HG02852 (cell line): Measurements from ENCODE around the gene LGALS7B.
"Not testable (repeated sequence)": the region's sequence is repeated elsewhere in the genome, so short reads cannot be mapped to it uniquely, and the experiment has no call there.

Source experiments
- ATAC-seq: cut with Tn5 transposase; IDR thresholded peaks from one replicate; pipeline ENCODE4 v1.9.1; 2021; ENCODE audit warnings: mild to moderate bottlenecking, moderate library complexity; ENCODE audit not compliant: unreplicated experiment

Gene LGALS7B

GRCh38 chr19:38816131-38816750, 27.2 kb downstream of the LGALS7B start:
- ATAC-seq = no peak

DNA sequence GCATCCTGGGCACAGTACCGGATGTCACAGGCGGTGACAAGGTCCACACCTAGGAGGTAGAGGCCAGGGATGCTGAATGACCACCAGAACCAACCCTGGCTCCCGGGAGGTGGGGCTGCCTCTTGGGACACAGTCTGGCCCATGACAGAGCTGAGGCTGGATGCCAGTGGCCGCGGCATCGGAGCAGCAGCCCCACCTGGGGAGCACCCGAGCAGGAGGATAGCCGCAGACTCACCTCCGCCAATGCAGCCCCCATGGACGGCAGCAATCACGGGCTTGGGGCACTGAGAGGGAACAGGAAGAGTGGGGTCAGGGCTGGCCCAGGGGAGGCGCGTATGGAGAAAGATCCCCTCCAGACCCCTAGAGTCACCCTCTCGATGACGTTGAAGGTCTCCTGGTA, 28.1 kb downstream of the LGALS7B start:
- no peak for ATAC-seq

DNA sequence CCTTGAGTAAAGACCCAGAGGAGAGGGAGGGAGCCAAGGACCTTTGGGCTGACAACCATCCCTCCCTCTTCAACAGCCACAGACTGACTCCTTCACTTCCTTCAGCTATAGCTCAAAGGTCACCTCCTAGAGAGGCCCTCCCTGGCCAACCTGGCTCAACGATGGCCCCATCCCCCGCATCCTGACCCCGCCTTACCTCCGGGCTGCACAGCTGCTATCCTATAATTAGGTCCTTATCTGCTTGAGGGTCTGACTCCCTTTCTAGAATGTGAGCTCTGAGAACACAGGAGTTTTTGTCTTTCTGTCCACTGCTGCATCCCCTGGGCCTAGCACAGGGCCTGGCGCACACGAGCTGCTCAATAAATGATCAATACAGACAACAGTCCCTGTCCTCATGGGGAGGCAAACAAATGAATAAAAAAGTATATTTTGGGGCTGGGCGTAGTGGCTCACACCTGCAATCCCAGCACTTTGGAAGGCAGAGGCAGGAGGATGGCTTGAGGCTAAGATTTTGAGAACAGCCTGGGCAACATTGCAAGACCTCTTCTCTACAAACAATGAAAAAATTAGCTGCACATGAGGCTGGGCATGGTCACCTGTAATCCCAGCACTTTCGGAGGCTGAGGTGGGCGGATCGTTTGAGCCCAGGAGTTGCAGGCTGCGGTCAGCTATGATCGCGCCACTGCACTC, 30.4 kb downstream of the LGALS7B start:
- ATAC-seq = no peak

DNA sequence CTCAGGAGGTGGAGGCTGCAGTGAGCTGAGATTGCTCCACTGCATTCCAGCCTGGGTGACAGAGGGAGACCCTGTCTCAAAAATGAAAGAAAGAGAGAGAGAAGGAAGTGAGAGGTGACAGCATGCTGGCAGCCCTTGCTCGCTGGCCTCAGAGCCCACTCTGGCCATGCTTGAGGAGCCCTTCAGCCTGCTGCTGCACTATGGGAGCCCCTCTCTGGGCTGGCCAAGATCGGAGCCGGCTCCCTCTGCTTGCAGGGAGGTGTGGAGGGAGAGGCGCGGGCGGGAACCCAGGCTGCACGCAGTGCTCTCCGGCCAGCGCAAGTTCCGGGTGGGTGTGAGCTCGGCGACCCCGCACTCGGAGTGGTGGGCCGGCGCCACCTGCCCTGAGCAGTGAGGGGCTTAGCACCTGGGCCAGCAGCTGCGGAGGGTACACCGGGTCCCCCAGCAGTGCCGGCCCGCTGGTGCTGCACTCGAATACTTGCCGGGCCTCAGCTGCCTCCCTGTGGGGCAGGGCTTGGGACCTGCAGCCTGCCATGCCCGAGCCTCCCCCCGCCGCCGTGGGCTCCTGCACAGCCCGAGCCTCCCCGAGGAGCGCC, 32.3 kb downstream of the LGALS7B start:
- ATAC-seq = not testable (repeated sequence)

DNA sequence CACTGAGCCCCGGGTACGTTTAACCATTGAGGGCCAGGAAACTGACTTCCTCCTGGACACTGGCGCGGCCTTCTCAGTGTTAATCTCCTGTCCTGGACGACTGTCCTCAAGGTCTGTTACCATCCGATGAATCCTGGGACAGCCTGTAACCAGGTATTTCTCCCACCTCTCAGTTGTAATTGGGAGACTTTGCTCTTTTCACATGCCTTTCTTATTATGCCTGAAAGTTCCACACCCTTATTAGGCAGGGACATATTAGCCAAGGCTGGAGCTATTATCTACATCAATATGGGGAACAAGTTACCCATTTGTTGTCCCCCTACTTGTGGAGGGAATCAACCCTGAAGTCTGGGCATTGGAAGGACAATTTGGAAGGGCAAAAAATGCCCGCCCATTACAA, 36.9 kb downstream of the LGALS7B start:
- ATAC-seq = not testable (repeated sequence)

- ATAC-seq = no peak
These were observed 38.0 kb downstream of the LGALS7B start for GRCh38 chr19:38826856-38827551.

GRCh38 chr19:38829203-38829602, 40.2 kb downstream of the LGALS7B start:
- not testable (repeated sequence) for ATAC-seq

DNA sequence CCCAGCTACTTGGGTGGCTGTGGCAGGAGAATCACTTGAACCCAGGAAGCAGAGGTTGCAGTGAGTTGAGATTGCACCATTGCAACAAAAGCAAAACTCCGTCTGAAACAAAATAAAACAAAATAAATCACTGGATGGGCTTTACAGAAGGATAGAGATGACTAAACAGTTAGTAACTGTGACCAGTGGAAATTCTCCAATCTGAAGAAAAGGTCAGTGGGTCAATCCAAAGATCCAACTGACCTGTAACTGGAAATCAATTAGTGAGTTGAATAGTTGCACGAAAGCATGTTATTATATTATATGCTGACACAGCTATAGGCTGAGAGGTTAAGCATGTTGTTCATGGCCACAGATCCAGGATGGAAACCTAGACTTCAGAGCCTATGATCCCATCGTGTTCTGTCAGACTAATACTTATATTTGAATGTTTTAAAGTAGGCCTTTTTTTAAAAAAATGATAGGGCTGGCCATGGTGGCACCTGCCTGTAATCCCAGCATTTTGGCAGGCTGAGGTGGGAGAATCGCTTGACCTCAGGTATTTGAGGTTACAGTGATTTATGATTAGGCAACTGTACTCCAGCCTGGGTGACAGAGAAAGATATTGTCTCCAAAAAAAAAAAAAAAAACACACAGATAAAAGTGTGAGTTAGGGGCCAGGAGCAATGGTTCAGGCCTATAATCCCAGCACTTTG, 41.2 kb downstream of the LGALS7B start:
- no peak for ATAC-seq

GRCh38 chr19:38831142-38831605, 42.2 kb downstream of the LGALS7B start:
- ATAC-seq = peak; percentile 39

DNA sequence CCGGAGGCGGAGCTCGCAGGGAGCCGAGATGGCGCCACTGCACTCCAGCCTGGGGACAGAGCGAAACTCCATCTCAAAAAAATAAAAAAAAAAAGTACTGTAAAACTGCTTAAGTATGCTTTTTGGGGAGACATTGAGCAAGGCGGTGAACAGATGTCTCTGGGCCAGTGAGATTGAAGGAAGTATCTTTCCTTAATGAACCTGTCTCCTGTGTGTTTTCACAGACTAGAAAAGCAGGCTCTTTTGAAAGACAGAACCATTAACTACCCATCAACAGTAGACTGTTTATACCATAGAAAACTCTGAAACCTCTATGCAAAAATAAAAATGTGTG, 44.1 kb downstream of the LGALS7B start:
- ATAC-seq = no peak

DNA sequence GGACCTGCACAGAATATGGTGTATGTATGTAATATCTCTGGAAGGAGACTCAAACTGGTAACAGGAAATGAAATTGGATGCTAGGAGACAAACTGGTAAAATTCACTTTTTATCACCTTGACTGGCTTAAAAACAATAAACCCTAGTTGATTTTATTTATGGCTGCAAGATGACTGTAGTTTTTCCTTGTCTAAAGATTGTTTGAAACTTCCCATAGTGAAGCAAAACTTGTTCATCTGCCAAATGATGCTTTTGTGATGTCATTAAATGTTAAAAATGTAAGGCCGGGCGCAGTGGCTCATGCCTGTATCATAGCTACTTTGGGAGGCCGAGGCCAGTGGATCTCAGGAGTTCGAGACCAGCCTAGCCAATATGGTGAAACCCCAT, 45.1 kb downstream of the LGALS7B start:
- no peak for ATAC-seq

GRCh38 chr19:38834590-38834989, 45.6 kb downstream of the LGALS7B start:
- ATAC-seq = no peak

DNA sequence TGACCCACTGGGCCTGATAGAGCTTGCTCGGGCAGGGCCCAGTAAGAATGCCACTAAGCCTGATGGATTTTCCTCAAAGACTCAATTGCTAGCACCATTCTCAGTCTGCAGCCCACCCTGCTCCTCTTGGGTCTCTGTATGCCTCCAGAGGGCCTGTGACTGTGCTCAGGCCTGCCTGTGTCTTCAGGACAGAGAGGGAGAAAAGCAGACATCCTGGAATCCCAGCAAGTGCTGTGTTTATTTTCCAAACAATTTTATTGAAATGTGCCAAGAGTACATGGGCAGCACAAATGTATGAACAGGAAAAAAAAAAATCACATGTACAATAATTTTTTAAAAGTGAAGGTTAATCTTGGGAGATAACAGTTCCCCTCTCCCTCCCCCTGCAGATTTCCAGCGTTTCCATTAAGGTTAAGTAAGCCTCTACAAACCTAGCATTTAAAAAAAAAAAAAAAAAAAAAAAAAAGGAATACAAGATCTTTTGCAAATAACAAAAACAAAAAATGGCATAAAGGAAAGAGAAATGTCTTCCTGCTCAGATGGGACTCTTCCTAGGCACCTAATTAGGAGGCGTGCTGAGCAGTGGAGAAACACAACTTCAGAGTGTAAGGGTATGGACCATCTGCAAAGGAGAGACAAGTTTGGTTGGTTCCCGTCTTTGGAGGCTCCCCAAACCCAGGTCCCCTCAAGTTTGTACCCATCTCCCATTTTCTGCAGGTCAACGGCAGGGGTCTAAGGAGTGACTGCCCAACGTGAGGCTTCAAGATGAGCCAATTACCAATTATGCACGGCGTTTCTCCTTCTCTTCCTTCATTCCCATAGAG, 47.4 kb downstream of the LGALS7B start:
- no peak for ATAC-seq

GRCh38 chr19:38836983-38837626, 48.1 kb downstream of the LGALS7B start:
- no peak for ATAC-seq

DNA sequence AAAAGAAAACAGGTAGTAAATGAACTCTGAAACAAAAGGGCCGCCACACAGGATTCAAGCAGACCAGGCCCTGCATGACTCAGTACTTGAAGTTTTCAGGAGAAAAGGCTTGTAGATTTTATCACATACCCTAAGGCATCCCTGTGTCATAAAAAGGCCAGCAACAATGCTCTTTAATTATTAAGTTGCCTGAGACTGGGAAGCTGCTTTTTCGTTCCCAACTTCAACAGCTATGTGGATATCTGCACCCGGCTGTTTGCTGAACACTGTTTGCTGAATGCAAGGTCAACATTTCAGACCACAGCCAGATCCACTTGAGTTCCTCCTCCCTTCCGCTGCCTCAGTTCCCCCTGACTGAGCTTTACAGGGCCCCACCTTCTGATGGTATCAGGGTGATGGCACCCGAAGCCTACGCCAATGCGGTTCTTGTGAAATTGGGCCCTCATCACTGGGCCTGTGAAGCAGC, 48.7 kb downstream of the LGALS7B start:
- ATAC-seq = no peak

DNA sequence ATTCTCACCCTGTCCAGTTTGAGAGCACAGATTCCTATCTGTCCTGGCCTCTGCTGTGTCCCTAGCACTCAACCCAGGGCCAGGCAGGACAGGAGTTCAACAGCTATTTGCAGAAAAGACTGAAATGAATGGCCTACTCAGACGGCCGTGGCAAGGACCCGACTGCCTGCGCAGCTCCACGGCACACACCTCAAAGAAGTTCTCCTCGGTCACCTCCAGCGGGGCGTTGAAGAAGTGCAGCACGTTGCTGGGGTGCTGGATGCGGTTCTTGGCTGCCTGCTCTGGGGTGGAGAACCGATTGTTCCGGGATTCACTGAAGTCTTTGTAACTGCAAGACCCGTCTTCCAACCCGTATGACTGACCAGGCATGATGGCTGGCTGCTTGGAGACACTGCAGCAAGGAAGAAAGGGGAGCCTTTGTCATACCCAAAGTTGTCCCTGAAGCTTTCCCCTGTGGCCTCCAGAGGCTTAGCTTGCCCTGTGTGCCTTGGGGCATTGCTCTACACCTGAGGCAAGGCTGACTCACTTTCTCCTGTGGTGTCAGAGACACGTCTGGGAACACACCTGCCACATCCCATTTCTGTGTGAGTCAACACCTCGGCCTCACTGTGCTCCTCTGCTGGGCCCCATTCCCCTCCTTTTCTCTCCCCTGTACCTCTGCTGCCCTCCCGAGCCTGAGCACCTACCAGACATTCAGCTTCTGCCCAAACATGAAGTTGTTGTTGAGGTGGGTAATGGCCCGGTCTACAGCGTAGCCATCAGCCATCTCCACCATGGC, 49.4 kb downstream of the LGALS7B start:
- no peak for ATAC-seq

- no peak for ATAC-seq
These were observed 50.2 kb downstream of the LGALS7B start for GRCh38 chr19:38838986-38839761.
